ENCODE measurements around the gene BABAM2.

BABAM2 gene

DNA sequence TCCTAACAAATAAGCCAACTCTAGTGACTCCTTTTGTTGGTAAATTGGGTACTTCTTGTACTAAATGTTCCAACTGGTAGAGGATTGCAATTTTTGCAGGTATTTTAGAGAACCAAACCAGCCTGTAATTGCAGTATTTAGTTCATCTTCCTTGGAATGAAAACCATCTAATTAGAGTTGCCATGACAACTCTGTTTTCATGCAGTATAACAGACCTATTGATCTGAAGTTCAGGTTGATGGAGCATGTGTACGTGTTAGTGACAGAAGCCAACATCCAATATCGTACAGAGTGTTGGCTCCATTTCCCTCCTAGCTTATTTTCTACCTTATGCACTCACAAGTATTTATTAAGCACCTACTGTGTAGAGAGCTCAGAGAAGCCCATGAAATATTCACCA, 325.8 kb downstream of the BABAM2 start:
- DNase-seq (ENCODE audit: low spot score) = no peak

DNA sequence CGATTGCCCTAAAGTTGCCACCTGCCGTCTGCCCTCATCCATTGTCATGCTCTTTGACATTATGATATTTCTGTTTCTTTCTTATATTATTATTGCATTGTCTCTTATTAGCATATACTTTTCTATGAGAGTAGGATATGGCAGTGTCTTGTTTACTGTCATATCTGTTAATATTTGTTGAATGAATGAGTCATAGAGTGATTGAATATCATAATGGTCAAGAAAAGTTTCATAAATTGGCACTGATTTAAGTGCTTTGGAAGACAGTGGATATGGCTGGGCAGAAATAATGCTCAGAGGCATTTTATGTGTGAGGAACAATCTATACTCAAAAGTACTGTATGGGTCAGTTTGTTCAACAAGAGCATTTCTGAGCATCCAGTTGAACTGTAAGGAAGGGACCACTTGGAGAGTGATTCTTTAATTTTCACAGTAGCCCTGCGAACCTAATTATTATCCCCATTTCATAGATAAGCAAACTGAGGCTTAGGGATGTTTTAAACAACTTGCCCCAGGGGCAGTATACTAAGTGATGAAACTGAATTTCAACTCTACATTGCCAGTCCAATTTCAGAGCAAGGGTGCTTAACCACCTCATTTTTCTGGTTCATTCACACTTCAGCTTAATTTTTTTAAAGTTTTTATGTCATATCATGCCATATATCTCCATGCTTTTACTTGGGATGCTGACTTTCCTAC, 326.7 kb downstream of the BABAM2 start:
- no peak for DNase-seq (ENCODE audit: low spot score)

GRCh38 chr2:28219138-28219537, 328.6 kb downstream of the BABAM2 start:
- DNase-seq (ENCODE audit: low spot score) = no peak

GRCh38 chr2:28219758-28220368, 329.3 kb downstream of the BABAM2 start:
- DNase-seq (ENCODE audit: low spot score) = no peak

- no peak for DNase-seq (ENCODE audit: low spot score)
Measured at GRCh38 chr2:28224648-28225472, 334.3 kb downstream of the BABAM2 start.

GRCh38 chr2:28225473-28226080, 335.0 kb downstream of the BABAM2 start:
- no peak for DNase-seq (ENCODE audit: low spot score)

DNA sequence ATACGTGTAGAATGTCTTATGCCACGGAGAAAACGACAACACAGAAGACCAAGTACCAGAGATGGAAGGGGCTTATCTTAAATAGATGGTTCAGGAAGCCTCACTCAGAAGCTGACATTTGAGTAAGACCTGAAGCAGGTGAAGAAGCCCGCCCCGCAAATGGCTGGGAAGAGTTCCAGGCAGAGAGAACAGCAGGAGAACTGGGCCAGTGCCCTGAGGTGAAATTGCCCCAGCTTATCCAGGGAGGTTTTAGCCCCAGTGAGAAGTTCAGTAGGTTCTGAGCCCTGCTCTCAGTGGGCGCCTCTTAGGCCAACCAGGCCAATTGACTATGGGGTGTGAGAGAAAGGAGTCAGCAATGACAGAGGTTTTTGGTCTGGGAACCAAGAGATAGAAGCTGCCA, 336.0 kb downstream of the BABAM2 start:
- DNase-seq (ENCODE audit: low spot score) = no peak

- DNase-seq (ENCODE audit: low spot score) = no peak
Measured at GRCh38 chr2:28227498-28227897, 337.0 kb downstream of the BABAM2 start.

DNA sequence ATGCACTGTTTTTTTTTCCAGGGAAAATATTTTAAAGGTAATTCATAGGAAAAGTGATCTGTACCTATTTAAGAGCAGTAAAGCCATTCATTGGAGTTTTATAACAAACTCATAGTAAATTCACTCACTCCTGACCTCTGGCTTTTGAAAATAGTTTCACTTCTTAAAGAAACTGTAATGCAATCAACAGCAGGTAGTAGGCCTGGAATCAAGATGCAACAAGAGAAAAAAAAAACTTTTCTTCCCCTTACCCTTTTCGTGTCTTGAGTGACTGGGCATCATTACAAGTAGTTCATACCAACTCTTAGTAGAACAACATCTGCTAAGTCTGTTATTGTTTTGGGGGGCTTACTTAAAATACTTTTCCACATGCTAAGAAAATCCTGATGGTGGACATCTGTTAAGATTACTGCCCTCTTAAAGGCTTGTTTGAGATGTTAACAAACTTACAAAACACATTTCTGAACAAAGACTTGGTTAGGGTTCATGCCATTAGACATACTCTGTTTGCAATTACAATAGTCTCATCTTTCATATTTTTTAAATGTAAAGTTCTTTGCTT, 338.0 kb downstream of the BABAM2 start:
- DNase-seq (ENCODE audit: low spot score) = no peak

GRCh38 chr2:28231110-28231631, 340.6 kb downstream of the BABAM2 start:
- no peak for DNase-seq (ENCODE audit: low spot score)

DNA sequence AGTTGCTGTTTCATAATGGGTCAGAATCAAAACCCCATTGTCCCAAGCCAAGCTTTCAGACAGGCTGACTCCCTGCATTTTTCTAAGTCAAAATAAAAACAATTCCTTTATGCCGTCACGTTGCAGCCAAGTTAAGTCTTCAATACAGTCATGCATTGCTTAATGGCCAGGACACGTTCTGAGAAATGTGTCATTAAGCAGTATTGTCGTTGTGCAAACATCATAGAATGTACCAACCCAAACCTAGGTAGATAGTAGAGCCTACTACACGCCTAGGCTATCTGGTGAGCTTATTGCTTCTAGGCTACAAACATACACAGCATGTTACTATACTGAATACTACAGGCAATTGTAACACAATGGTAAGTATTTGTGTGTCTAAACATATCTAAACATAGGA, 341.8 kb downstream of the BABAM2 start:
- no peak for DNase-seq (ENCODE audit: low spot score)

- no peak for DNase-seq (ENCODE audit: low spot score)
Measured at GRCh38 chr2:28233164-28233676, 342.7 kb downstream of the BABAM2 start.

GRCh38 chr2:28234807-28235206, 344.3 kb downstream of the BABAM2 start:
- DNase-seq (ENCODE audit: low spot score) = no peak

- DNase-seq (ENCODE audit: low spot score) = no peak
Measured at GRCh38 chr2:28239207-28239606, 348.7 kb downstream of the BABAM2 start.

GRCh38 chr2:28240937-28241336, 350.4 kb downstream of the BABAM2 start:
- DNase-seq (ENCODE audit: low spot score) = no peak

- DNase-seq (ENCODE audit: low spot score) = no peak
Measured at GRCh38 chr2:28247290-28247689, 356.8 kb downstream of the BABAM2 start.

DNA sequence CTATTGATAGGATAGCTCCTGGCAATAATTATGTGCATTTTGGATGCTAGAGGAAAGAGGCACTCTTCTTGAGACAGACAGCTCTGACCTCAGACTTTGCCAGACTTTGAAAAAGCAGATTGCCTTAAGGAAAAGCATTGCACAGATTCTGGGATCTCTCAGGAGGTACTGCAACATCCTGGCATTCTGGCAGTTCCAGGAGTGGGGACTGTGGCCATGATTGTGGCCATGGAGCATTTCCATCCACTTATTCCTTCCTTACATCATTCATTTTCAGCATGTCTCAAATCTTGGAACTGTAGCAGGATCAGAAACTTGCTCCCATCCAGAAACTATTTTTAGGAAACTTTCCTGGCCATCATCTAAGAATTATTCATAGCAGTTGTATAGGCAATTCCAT, 357.2 kb downstream of the BABAM2 start:
- no peak for DNase-seq (ENCODE audit: low spot score)

DNA sequence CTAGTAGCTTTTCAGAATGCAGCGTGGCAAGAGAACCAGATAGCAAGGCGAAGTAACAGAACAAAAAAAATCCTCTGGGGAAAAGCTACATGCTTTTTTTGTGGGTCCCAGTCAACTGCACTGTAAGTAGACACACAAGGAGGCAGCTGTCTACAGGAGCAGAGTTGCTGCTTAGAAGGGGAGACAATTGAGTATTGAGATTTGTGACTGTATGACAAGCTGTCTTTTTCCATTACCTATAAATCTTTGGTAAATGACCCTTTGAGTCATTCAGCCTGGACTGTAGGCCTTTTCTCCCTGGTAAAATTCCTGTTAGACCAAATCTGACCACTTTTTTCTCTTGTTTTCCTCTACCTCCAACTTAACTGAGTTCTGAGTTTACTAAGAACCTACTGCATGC, 358.0 kb downstream of the BABAM2 start:
- DNase-seq (ENCODE audit: low spot score) = no peak

DNA sequence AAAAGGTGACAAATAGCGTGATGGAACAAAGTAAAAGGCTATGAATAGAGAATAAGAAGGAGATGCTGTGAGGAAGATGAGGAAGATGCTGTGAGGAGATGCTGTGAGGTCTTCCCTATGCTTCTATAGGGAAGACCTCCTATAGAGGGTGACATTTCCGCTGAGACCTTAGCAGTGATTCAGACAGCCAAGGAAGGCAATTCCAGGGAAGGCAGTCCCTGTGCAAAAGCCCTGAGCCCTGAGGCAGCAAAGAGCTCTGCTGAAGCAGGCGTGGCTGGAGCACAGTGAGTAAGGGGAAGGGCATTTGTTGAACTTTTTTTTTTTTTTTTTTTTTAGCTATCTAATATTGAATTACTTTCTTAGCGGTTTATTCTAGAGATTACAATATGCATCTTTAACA, 359.5 kb downstream of the BABAM2 start:
- no peak for DNase-seq (ENCODE audit: low spot score)

DNA sequence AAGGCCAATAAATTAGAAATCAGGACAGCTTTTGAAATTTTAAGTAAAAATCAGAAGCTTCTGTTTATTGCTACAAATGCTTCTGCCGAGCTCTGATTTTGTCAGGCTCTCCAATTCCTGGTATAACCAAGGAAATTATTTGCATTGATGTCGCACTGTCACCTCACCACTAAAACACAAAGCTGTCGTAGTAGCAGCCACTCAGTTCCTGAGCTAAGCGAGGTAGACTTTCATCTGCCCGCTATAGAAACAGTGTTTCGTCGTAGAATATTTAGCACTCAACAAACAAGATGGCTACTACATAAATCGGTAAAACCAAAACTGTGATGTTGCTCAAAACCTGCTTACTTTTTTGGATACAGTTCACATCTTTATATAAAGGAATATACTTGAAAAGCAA, 360.8 kb downstream of the BABAM2 start:
- no peak for DNase-seq (ENCODE audit: low spot score)

DNA sequence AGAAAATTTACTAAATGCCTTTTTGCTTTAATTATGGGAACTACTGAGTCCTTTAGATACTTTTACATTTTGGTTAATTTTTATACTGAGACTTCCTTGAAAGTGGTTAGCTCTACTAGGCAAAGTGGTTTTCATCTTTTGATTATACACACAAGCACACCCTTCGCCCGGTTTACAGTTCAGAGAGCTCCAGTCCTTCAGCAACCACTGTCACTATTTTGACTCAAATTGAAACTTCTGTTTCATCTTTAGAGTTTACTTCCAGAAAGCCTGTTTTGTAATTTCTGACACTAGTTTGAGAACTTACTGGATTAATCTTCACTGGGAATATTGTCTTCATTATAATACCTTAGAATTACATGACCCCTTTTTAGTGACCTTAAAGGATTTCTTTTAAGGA, 361.8 kb downstream of the BABAM2 start:
- DNase-seq (ENCODE audit: low spot score) = no peak

DNA sequence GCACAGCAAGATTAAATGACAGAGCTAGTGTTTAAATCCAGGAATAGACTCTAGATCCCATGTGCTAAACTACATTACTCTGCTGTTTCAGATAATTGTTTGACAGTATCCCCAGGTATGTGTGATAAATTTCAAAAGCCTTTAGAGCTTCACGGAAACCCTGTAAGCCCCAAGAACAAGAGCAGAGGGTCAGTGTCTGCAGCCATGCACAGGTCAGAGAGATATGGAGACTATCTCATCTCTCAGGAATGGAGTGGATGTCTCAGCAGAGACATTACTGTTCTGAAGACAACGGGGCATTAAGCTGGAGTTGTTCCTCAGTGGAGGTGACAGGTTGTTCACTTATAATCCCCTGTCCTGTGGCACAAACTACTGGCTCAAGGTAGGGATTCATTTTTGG, 363.0 kb downstream of the BABAM2 start:
- DNase-seq (ENCODE audit: low spot score) = no peak

All from HuH-7 (cell line).